SK-N-SH (cell line): ENCODE results near the gene SCN11A. TPM values are rescaled to one million over a fixed set of nuclear protein-coding genes. Genes with fewer than 3 reads are reported as not detected.

Experiments used
- CTCF ChIA-PET: fragments of 300-600, 350-600 bp; formaldehyde crosslinking; extraction: SDS; loops from one replicate; lab custom pipeline; 2021; lab: Yijun Ruan, JAX
- POLR2A ChIA-PET: fragments of 350-600 bp; sonication (Branson Sonifier 250); formaldehyde crosslinking; extraction: SDS; loops from one replicate; lab custom pipeline; 2020; ENCODE audit warnings: antibody characterized with exemption, inconsistent platforms; lab: Yijun Ruan, JAX
- DNase-seq: peaks from one replicate; pipeline ENCODE4 v3.0.0; 2012
- H2AFZ ChIP-seq: fragments of 200-600 bp; sonication (generic); 2 replicates; pipeline ENCODE4 v1.8.1; 2016; ENCODE audit warnings: antibody characterized with exemption, mild to moderate bottlenecking, low read depth
- H3F3A ChIP-seq: fragments of 200-600 bp; sonication (generic); replicated peaks from 2 replicates; pipeline ENCODE3; 2016; ENCODE audit warnings: antibody characterized with exemption, mild to moderate bottlenecking; ENCODE audit not compliant: insufficient read depth
- H3K27ac ChIP-seq, 2 experiments: fragments of 200-500 bp in 1 of 2; fragments of 200-600 bp in 1 of 2; sonication (Bioruptor generic) in 1 of 2; sonication (generic), shearing (Covaris generic) in 1 of 2; 2 replicates each; pipeline versions ENCODE4 v1.5.1 to v1.6.1; 2014 to 2016; ENCODE audit warnings: low read depth in 2 of 2, inconsistent platforms in 1 of 2, low read length in 1 of 2, mild to moderate bottlenecking in 1 of 2, mixed read lengths in 1 of 2
- H3K27me3 ChIP-seq: fragments of 200-600 bp; sonication (generic), shearing (Covaris generic); 2 replicates; pipeline ENCODE4 v1.6.1; 2016; ENCODE audit warnings: mixed run types; ENCODE audit not compliant: insufficient read depth
- H3K36me3 ChIP-seq, 2 experiments: fragments of 200-500 bp in 1 of 2; fragments of 200-600 bp in 1 of 2; sonication (Bioruptor generic) in 1 of 2; sonication (generic) in 1 of 2; replicated peaks in 1 of 2; 2 replicates each; pipeline versions ENCODE3 to v1.5.1; 2014 to 2016; ENCODE audit warnings: low read length in 1 of 2, mild to moderate bottlenecking in 1 of 2; ENCODE audit not compliant: insufficient read depth in 2 of 2, control insufficient read depth in 1 of 2
- H3K4me1 ChIP-seq, 2 experiments: fragments of 200-500 bp in 1 of 2; fragments of 200-600 bp in 1 of 2; sonication (Bioruptor generic) in 1 of 2; sonication (generic), shearing (Covaris generic) in 1 of 2; 2 replicates each; pipeline versions ENCODE4 v1.5.1 to v1.6.1; 2014 to 2016; ENCODE audit warnings: low read depth in 1 of 2, low read length in 1 of 2, mixed run types in 1 of 2; ENCODE audit not compliant: insufficient read depth in 2 of 2, control insufficient read depth in 1 of 2
- H3K4me2 ChIP-seq: fragments of 200-600 bp; sonication (generic), shearing (Covaris generic); 2 replicates; pipeline ENCODE4 v1.6.1; 2017; ENCODE audit warnings: mixed run types
- H3K4me3 ChIP-seq, 2 experiments: fragments of 200-500 bp in 1 of 2; fragments of 200-600 bp in 1 of 2; sonication (Bioruptor generic) in 1 of 2; sonication (generic), shearing (Covaris generic) in 1 of 2; 2 replicates each; pipeline versions ENCODE4 v1.5.1 to v1.8.1; 2014 to 2016; ENCODE audit warnings: low read depth in 2 of 2, inconsistent platforms in 1 of 2, low read length in 1 of 2, mild to moderate bottlenecking in 1 of 2, mixed read lengths in 1 of 2, moderate library complexity in 1 of 2
- H3K79me2 ChIP-seq: fragments of 200-600 bp; sonication (generic); 2 replicates; pipeline ENCODE4 v1.8.1; 2017; ENCODE audit warnings: mild to moderate bottlenecking; ENCODE audit not compliant: insufficient read depth
- H3K9ac ChIP-seq: fragments of 200-600 bp; sonication (generic); 2 replicates; pipeline ENCODE4 v1.6.1; 2017; ENCODE audit warnings: mixed run types
- H3K9me2 ChIP-seq: fragments of 200-600 bp; sonication (generic); 2 replicates; pipeline ENCODE4 v1.6.1; 2017; ENCODE audit warnings: mixed run types
- H3K9me3 ChIP-seq: fragments of 200-600 bp; sonication (generic); 2 replicates; pipeline ENCODE4 v1.6.1; 2017; ENCODE audit warnings: mixed run types, mild to moderate bottlenecking, moderate library complexity
- H4K20me1 ChIP-seq: fragments of 200-600 bp; sonication (generic); 2 replicates; pipeline ENCODE4 v1.6.1; 2017; ENCODE audit warnings: mild to moderate bottlenecking, mixed run types; ENCODE audit not compliant: insufficient read depth
- CHD2 ChIP-seq: fragments of 150-350 bp; IDR thresholded peaks from 2 replicates; pipeline ENCODE4 v1.6.1; 2018; ENCODE audit warnings: low read length; ENCODE audit not compliant: partially characterized antibody
- CTCF ChIP-seq: fragments of 200-600 bp; sonication (generic); IDR thresholded peaks from 2 replicates; pipeline ENCODE4 v1.6.1; 2017; ENCODE audit warnings: antibody characterized with exemption, mild to moderate bottlenecking, moderate library complexity
- EP300 ChIP-seq, 2 experiments: IDR thresholded peaks; 2 replicates each; pipeline versions ENCODE4 v1.4.0 to v1.6.1; 2012; ENCODE audit warnings: borderline replicate concordance in 1 of 2, low read depth in 1 of 2, low read length in 1 of 2
- FOSL2 ChIP-seq: IDR thresholded peaks from 2 replicates; pipeline ENCODE4 v1.4.0; 2012; ENCODE audit warnings: low read depth, mild to moderate bottlenecking, moderate library complexity, borderline replicate concordance
- FOXM1 ChIP-seq: IDR thresholded peaks from 2 replicates; pipeline ENCODE4 v1.4.0; 2012; ENCODE audit warnings: low read depth, mild to moderate bottlenecking
- GABPA ChIP-seq: IDR thresholded peaks from 2 replicates; pipeline ENCODE4 v1.4.0; 2012; ENCODE audit warnings: low read depth, mild to moderate bottlenecking
- GATA2 ChIP-seq: sonication (generic); formaldehyde crosslinking; IDR thresholded peaks from 2 replicates; pipeline ENCODE4 v1.5.0; 2020; ENCODE audit warnings: mild to moderate bottlenecking, missing genetic modification reagents
- JUND ChIP-seq: IDR thresholded peaks from 2 replicates; pipeline ENCODE4 v1.4.0; 2012
- MEF2A ChIP-seq: IDR thresholded peaks from 2 replicates; pipeline ENCODE4 v1.4.0; 2012; ENCODE audit warnings: low read depth, borderline replicate concordance
- NFIC ChIP-seq: IDR thresholded peaks from 2 replicates; pipeline ENCODE4 v1.4.0; 2012; ENCODE audit warnings: borderline replicate concordance
- POLR2AphosphoS5 ChIP-seq: IDR thresholded peaks from 2 replicates; pipeline ENCODE4 v1.6.1; 2012; ENCODE audit warnings: low read depth, low read length
- RAD21 ChIP-seq: IDR thresholded peaks from 2 replicates; pipeline ENCODE4 v1.6.1; 2012; ENCODE audit warnings: mild to moderate bottlenecking, low read length
- RCOR1 ChIP-seq: fragments of 150-350 bp; IDR thresholded peaks from 2 replicates; pipeline ENCODE4 v1.6.1; 2017; ENCODE audit warnings: antibody characterized with exemption, low read length
- REST ChIP-seq: IDR thresholded peaks from 2 replicates; pipeline ENCODE4 v1.6.1; 2012; ENCODE audit warnings: mild to moderate bottlenecking, low read depth, low read length, moderate library complexity
- SIN3A ChIP-seq: IDR thresholded peaks from 2 replicates; pipeline ENCODE4 v1.6.1; 2012; ENCODE audit warnings: low read depth, mild to moderate bottlenecking, low read length, moderate library complexity, borderline replicate concordance
- SMC3 ChIP-seq: IDR thresholded peaks from 2 replicates; pipeline ENCODE4 v1.6.1; 2012; ENCODE audit warnings: low read depth, low read length, improper control_type of control experiment
- TEAD4 ChIP-seq: IDR thresholded peaks from 2 replicates; pipeline ENCODE4 v1.4.0; 2012; ENCODE audit warnings: mild to moderate bottlenecking, borderline replicate concordance; ENCODE audit not compliant: insufficient read depth
- USF1 ChIP-seq: IDR thresholded peaks from 2 replicates; pipeline ENCODE4 v1.4.0; 2012; ENCODE audit warnings: low read depth, borderline replicate concordance
- USF2 ChIP-seq: fragments of 150-350 bp; IDR thresholded peaks from 2 replicates; pipeline ENCODE4 v1.6.1; 2017; ENCODE audit warnings: antibody characterized with exemption, low read length, low read depth, borderline replicate concordance
- ZBTB33 ChIP-seq: IDR thresholded peaks from 2 replicates; pipeline ENCODE4 v1.4.0; 2012; ENCODE audit warnings: low read depth, borderline replicate concordance
- polyA plus RNA-seq, 3 experiments: library from polyadenylated mRNA; depleted of rRNA; stranded (reverse); fragments of >200 nt; gene quantifications; 2 replicates each; pipeline ENCODE4 v1.2.3, GENCODE V29; 2012

SCN11A gene
- polyA plus RNA-seq, 1 of the 3 experiments (the other 2 are of a cell fraction), result 0.02 TPM

- Histone ChIP-seq H3K79me2 (no peaks in the 10 kb centered on the region), H3K4me3 (no peak overlapping the region), H3K27ac (no peak overlapping the region), H3K9me3 (no peaks in the 10 kb centered on the region), H3F3A (no peaks in the 10 kb centered on the region), H3K9me2 (no peaks in the 10 kb centered on the region), H4K20me1 (no peaks in the 10 kb centered on the region), H3K27me3 (no peaks in the 10 kb centered on the region; the same call in 1 of the 2 replicates), H3K4me1 (peaks cover 0 to 4% of the 10 kb centered on the region in 2 experiments; a peak in 1 of 4 replicates), H3K36me3 (no peaks in the 10 kb centered on the region), H3K4me2 (no peak overlapping the region), H3K9ac (no peak overlapping the region), H2AFZ (no peak overlapping the region)
- TF ChIP-seq JUND (no peak), ZBTB33 (no peak), MEF2A (no peak), GATA2 (CRISPR knock-in tag) (no peak), FOXM1 (no peak), SMC3 (no peak), RCOR1 (no peak), NFIC (no peak), FOSL2 (no peak), TEAD4 (no peak), GABPA (no peak)
- DNase-seq, result no peak
- CTCF ChIA-PET, result interaction anchor here (0.9 kb wide), 1 partner anchor 510 kb away, joined by 3 read pairs; no protein-coding TSS in a partner anchor
- POLR2A ChIA-PET, result no interaction called here
These were observed 27.2 kb downstream of the SCN11A start for GRCh38 chr3:39024497-39024896.

GRCh38 chr3:39022286-39022630, 29.5 kb downstream of the SCN11A start:
- Histone ChIP-seq H3K4me2 (no peak overlapping the region), H3K36me3 (no peaks in the 10 kb centered on the region), H3K27me3 (no peaks in the 10 kb centered on the region; the same call in 1 of the 2 replicates), H3K27ac (no peak overlapping the region), H3K9me2 (no peaks in the 10 kb centered on the region), H3F3A (no peaks in the 10 kb centered on the region), H3K79me2 (no peaks in the 10 kb centered on the region), H3K9me3 (no peaks in the 10 kb centered on the region), H3K4me3 (no peak overlapping the region), H3K4me1 (peaks cover 0 to 4% of the 10 kb centered on the region in 2 experiments; a peak in 1 of 4 replicates), H4K20me1 (no peaks in the 10 kb centered on the region), H3K9ac (no peak overlapping the region), H2AFZ (no peak overlapping the region)
- CTCF ChIA-PET, result interaction anchor here (1.2 to 5.1 kb wide), 3 partner anchors 8 to 501 kb away, joined by 3 to 27 read pairs (median 4); no protein-coding TSS in a partner anchor
- POLR2A ChIA-PET, result no interaction called here
- TF ChIP-seq CHD2, result no peak
- TF ChIP-seq REST, result no peak
- no peak for TF ChIP-seq GATA2 (CRISPR knock-in tag)
- TF ChIP-seq SMC3, result no peak
- TF ChIP-seq SIN3A, result no peak
- no peak for TF ChIP-seq RAD21
- no peak for TF ChIP-seq MEF2A
- TF ChIP-seq JUND, result no peak
- no peak for TF ChIP-seq GABPA
- TF ChIP-seq POLR2AphosphoS5, result no peak
- TF ChIP-seq USF1, result no peak
- no peak for TF ChIP-seq CTCF
- no peak for TF ChIP-seq USF2
- no peak for TF ChIP-seq EP300 (IDR thresholded peaks at IDR 0.05; ENCODE audit: borderline replicate concordance in 1 of 2, low read depth in 1 of 2, low read length in 1 of 2)
- DNase-seq, result no peak
